Uterus (tissue), 4 donors: ENCODE results near the gene ADCY4. TPM values are rescaled to one million over a fixed set of nuclear protein-coding genes. Genes with fewer than 3 reads are reported as not detected.

ENCODE experiments used
- DNase-seq, 2 donors: peaks; one replicate each; pipeline ENCODE4 v3.0.0-alpha.2; 2019 to 2020
- H3K27ac ChIP-seq, 2 donors: fragments of 200-600 bp; sonication (generic); 1 replicate in 1 of 2; 2 replicates in 1 of 2; pipeline ENCODE4 v1.5.1; 2016 to 2018
- H3K27me3 ChIP-seq, 2 donors: fragments of 200-600 bp; sonication (generic); one replicate each; pipeline ENCODE4 v1.5.1; 2018 to 2019; ENCODE audit warnings: control low read depth in 1 of 2
- H3K36me3 ChIP-seq, 2 donors: fragments of 200-600 bp; sonication (generic); one replicate each; pipeline ENCODE4 v1.5.1; 2019; ENCODE audit warnings: control low read depth in 1 of 2
- H3K4me1 ChIP-seq, 2 donors: fragments of 200-600 bp; sonication (generic); one replicate each; pipeline ENCODE4 v1.5.1; 2018 to 2019; ENCODE audit warnings: control low read depth in 1 of 2
- H3K4me3 ChIP-seq, 2 donors: fragments of 200-600 bp; sonication (generic); 1 replicate in 1 of 2; 2 replicates in 1 of 2; pipeline ENCODE4 v1.5.1; 2018 to 2019; ENCODE audit warnings: mild to moderate bottlenecking in 1 of 2
- H3K9me3 ChIP-seq, 2 donors: fragments of 200-600 bp; sonication (generic); one replicate each; pipeline ENCODE4 v1.5.1; 2019; ENCODE audit warnings: control low read depth in 1 of 2
- CTCF ChIP-seq, 4 experiments: fragments of 200-600 bp in 2 of 4; fragments of 450-650 bp in 2 of 4; sonication (generic) in 2 of 4; IDR thresholded peaks; one replicate each; pipeline ENCODE4 v1.5.1; 2016 to 2019; ENCODE audit warnings: antibody characterized with exemption in 4 of 4, mild to moderate bottlenecking in 2 of 4, moderate library complexity in 1 of 4
- POLR2A ChIP-seq, 2 donors: fragments of 450-650 bp; IDR thresholded peaks; one replicate each; pipeline ENCODE4 v1.6.1; 2016; ENCODE audit warnings: antibody characterized with exemption in 2 of 2, mild to moderate bottlenecking in 1 of 2, moderate library complexity in 1 of 2
- intact Hi-C: fragments of 100-400 bp; cut with DNase I; formaldehyde crosslinking; loops from one replicate; pipeline ENCODE4 v1.15.1; 2023; ENCODE audit warnings: low total_unique reads
- total RNA-seq, 4 donors: library from RNA; depleted of rRNA in 3 of 4; stranded (reverse); fragments of >200 nt in 3 of 4; gene quantifications; one replicate each; pipeline versions ENCODE4 v1.1.0 to v1.2.4, GENCODE V29; 2014 to 2023
- donor health status: DM: yes; HTN: yes; CAD: no.

Gene ADCY4
- total RNA-seq, 4 donors from 2014 or later = 22.8 to 138 (median 86.1) TPM

GRCh38 chr14:24327303-24327702 is 7.6 kb downstream of the ADCY4 start:
- H3K27ac ChIP-seq = no peak overlapping the region
- intact Hi-C loops = no loop called here
- H3K4me1 ChIP-seq = peaks cover 0 to under 1% of the 10 kb centered on the region in 2 donors
- no peak overlapping the region for H3K4me3 ChIP-seq
- H3K9me3 ChIP-seq = no peaks in the 10 kb centered on the region
- DNase-seq = no peak
- H3K36me3 ChIP-seq = no peaks in the 10 kb centered on the region
- H3K27me3 ChIP-seq = peaks cover 0 to under 1% of the 10 kb centered on the region in 2 donors
- TF ChIP-seq POLR2A (IDR thresholded peaks at IDR 0.05) = no peak
- no peak for TF ChIP-seq CTCF (IDR thresholded peaks at IDR 0.05)

- no peak overlapping the region for H3K4me3 ChIP-seq
- H3K27me3 ChIP-seq = no peaks in the 10 kb centered on the region
- H3K4me1 ChIP-seq = no peaks in the 10 kb centered on the region
- DNase-seq = no peak
- H3K27ac ChIP-seq = no peak overlapping the region
- H3K36me3 ChIP-seq = no peaks in the 10 kb centered on the region
- TF ChIP-seq CTCF (IDR thresholded peaks at IDR 0.05) = no peak
- TF ChIP-seq POLR2A (IDR thresholded peaks at IDR 0.05) = no peak
- intact Hi-C loops = no loop called here
- no peaks in the 10 kb centered on the region for H3K9me3 ChIP-seq
Observed at GRCh38 chr14:24325963-24326362, 8.9 kb downstream of the ADCY4 start.

- H3K4me1 ChIP-seq = no peaks in the 10 kb centered on the region
- TF ChIP-seq POLR2A (IDR thresholded peaks at IDR 0.05) (no peak), CTCF (IDR thresholded peaks at IDR 0.05) (no peak)
- H3K9me3 ChIP-seq = no peaks in the 10 kb centered on the region
- H3K27me3 ChIP-seq = no peaks in the 10 kb centered on the region
- no peak for DNase-seq
- no peaks in the 10 kb centered on the region for H3K36me3 ChIP-seq
- intact Hi-C loops = no loop called here
- H3K27ac ChIP-seq = no peak overlapping the region
- H3K4me3 ChIP-seq = no peak overlapping the region
Observed at GRCh38 chr14:24325041-24325530, 9.8 kb downstream of the ADCY4 start.

- no peak for DNase-seq
- no peaks in the 10 kb centered on the region for H3K4me1 ChIP-seq
- H3K4me3 ChIP-seq = no peak overlapping the region
- intact Hi-C loops = no loop called here
- no peaks in the 10 kb centered on the region for H3K36me3 ChIP-seq
- H3K27ac ChIP-seq = no peak overlapping the region
- H3K9me3 ChIP-seq = no peaks in the 10 kb centered on the region
- H3K27me3 ChIP-seq = no peaks in the 10 kb centered on the region
- TF ChIP-seq POLR2A (IDR thresholded peaks at IDR 0.05) (no peak), CTCF (IDR thresholded peaks at IDR 0.05) (no peak)
Observed at GRCh38 chr14:24324024-24324423, 10.8 kb downstream of the ADCY4 start.

- no peak overlapping the region for H3K4me3 ChIP-seq
- no peak for DNase-seq
- no peaks in the 10 kb centered on the region for H3K4me1 ChIP-seq
- H3K27me3 ChIP-seq = no peaks in the 10 kb centered on the region
- TF ChIP-seq CTCF (IDR thresholded peaks at IDR 0.05) (no peak), POLR2A (IDR thresholded peaks at IDR 0.05) (no peak)
- no peak overlapping the region for H3K27ac ChIP-seq
- H3K36me3 ChIP-seq = no peaks in the 10 kb centered on the region
- intact Hi-C loops = no loop called here
- no peaks in the 10 kb centered on the region for H3K9me3 ChIP-seq
Observed at GRCh38 chr14:24323341-24323740, 11.5 kb downstream of the ADCY4 start.
